ENCODE data around the gene XAGE2.

DNA sequence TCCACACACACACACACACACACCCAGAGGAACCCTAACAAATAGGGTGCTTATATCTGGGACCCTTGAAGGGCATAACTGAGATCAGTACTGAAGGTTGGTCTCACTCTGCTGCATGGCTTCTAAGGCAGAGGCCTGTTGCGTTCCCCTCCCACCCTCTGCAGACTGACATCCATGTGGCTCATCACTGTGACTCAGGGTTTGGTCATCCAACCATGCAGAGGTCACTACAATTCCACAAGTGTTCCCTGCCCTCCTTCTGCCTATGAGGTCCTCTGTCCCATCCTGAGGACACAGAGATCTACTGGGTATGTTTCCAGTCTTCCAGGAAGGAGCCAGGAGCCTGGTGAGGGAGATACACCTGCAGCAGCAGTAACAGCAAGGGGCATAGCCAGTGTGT, 55.8 kb downstream of the XAGE2 start:
- TF ChIP-seq, protein P1, sequence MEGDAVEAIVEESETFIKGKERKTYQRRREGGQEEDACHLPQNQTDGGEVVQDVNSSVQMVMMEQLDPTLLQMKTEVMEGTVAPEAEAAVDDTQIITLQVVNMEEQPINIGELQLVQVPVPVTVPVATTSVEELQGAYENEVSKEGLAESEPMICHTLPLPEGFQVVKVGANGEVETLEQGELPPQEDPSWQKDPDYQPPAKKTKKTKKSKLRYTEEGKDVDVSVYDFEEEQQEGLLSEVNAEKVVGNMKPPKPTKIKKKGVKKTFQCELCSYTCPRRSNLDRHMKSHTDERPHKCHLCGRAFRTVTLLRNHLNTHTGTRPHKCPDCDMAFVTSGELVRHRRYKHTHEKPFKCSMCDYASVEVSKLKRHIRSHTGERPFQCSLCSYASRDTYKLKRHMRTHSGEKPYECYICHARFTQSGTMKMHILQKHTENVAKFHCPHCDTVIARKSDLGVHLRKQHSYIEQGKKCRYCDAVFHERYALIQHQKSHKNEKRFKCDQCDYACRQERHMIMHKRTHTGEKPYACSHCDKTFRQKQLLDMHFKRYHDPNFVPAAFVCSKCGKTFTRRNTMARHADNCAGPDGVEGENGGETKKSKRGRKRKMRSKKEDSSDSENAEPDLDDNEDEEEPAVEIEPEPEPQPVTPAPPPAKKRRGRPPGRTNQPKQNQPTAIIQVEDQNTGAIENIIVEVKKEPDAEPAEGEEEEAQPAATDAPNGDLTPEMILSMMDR (IDR thresholded peaks at IDR 0.05): no peak
- no peak for TF ChIP-seq POLR2A (IDR thresholded peaks at IDR 0.05)

Data from gastroesophageal sphincter (tissue), 3 donors.